GM12875 (cell line): Measurements from ENCODE around the gene B3GALNT2.
"Not testable (repeated sequence)": the region's sequence is repeated elsewhere in the genome, so short reads cannot be mapped to it uniquely, and the experiment has no call there.

Experiments used
- H3K4me3 ChIP-seq: one replicate; pipeline ENCODE4 v1.5.1; 2011; ENCODE audit warnings: low read depth, low read length, control low read depth
- CTCF ChIP-seq: IDR thresholded peaks from 2 replicates; pipeline ENCODE4 v1.5.1; 2011; ENCODE audit warnings: low read depth, mild to moderate bottlenecking, control low read depth, inconsistent platforms, low read length, moderate library complexity, borderline replicate concordance; ENCODE audit not compliant: insufficient read depth

The B3GALNT2 gene

DNA sequence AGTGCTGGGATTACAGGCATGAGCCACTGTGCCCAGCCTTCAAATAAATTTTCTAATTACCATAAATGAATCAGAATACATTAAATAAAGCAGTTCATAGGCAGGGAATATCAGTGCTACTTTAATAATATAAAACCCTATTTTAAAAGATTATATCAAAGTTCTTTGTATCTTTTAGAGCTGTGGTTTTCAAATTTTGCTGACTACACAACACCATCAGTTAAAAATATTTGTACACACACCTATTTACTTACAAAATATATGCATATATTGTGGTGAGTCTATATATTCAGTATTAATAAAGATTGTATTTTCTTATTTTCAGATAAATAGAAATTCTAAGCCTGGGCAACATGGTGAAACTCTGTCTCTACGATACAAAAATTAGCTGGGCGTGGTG lies 18.7 kb downstream of the B3GALNT2 start:
- TF ChIP-seq CTCF = no peak
- no peak overlapping the region for H3K4me3 ChIP-seq

DNA sequence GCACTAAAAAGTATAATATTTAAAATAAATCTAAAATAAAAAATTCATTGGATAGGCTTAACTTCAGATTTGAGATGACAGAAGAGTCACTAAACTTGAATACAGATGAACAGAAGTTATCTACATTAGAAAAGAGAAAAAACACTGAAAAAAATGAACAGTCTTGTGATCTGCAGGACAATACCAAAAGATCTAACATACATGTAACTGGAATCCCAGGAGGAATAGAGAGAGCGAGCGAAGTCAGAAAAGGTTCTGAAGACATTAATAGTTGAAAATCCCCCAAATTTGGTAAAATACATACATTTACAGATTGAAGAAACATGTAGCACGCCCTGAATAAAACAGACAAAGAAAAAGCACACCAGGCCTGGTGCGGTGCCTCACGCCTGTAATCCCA lies 21.2 kb downstream of the B3GALNT2 start:
- H3K4me3 ChIP-seq = no peak overlapping the region
- no peak for TF ChIP-seq CTCF

DNA sequence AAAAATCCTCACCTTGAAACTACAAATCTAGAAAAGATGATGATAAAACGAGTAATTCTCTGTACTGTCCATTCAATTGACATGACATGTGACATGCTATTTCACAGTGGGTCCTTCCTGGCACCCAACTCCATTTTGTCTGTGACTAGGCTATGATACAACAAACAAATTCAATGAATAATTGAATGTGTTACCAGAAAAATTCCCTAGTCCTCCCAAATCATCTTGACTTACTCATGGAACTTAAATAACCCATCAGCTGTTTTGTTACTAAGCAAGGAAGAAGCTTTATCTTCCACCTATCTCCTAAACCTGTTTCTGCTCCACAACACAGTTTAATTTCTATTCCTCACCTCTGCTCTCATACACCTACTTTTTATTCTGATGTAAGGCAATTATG lies 30.4 kb downstream of the B3GALNT2 start:
- H3K4me3 ChIP-seq = no peak overlapping the region
- no peak for TF ChIP-seq CTCF

GRCh38 chr1:235470741-235471439 lies 33.4 kb downstream of the B3GALNT2 start:
- no peak for TF ChIP-seq CTCF
- H3K4me3 ChIP-seq = no peak overlapping the region

DNA sequence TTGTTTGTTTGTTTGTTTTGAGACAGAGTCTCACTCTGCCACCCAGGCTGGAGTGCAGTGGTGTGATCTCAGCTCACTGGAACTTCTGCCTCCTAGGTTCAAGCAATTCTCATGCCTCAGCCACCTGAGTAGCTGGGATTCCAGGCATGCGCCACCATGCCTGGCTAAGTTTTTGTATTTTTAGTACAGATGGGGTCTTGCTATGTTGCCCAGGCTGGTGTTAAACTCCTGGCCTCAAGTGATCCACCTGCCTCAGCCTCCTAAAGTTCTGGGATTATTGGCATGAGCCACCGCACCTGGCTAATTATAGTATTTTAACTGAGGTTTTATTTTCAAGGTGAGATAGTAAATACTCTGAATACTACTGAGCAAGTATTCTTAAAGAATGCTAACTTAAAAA lies 34.4 kb downstream of the B3GALNT2 start:
- not testable (repeated sequence) for H3K4me3 ChIP-seq

DNA sequence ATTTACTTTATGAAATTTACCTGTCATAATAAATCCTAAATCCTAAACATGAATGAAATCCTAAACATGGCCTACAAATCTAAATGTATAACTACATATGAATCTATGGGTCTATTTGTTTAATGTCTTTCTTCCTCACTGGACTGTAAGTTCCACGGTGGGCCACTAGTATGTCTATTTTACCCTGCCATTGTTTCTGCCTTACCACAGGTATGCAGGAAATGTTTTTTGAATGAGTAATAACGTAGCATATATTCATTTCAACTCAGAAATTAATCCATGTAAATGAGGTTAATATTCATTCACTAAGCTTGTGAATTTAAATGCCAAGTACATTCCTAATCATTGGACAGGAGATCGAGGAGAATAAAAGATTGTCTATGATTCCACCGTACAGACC lies 35.3 kb downstream of the B3GALNT2 start:
- H3K4me3 ChIP-seq = no peak overlapping the region
- TF ChIP-seq CTCF = no peak

DNA sequence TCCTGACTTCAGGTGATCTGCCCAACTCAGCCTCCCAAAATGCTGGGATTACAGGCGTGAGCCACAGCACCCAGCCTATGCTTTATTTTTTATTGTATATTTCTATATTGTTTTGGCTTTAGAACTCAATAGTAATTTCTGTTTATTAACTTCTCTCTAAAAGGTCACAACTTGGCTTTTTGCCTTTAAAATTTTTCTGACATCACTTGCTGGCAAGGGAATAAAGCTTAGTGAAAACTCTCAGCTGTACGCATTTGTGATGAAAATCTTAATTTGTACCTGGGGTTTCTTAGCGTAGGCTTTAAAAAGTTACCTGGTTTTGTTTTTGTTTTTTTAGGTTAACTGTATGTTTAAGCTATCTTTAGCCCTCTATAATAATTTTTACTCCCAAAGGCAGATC lies 36.2 kb downstream of the B3GALNT2 start:
- TF ChIP-seq CTCF = no peak
- no peak overlapping the region for H3K4me3 ChIP-seq

DNA sequence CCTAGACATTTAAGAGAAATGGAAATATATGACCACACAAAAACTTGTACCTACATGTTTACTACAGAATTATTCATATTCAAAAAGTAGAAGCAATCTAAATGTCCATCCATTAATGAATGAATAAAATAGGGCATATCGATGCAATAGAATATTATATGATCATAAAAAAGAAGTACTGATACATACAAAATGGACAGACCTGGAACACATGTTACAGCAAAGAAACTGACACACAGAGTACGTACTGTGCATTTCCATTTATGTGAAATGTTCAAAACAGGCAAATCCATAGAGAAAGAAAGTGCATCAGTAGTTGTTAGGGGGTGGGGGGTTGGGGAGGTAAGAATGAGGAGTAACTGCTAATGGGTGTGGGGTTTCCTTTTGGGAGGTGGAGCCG lies 39.2 kb downstream of the B3GALNT2 start:
- no peak overlapping the region for H3K4me3 ChIP-seq
- no peak for TF ChIP-seq CTCF

DNA sequence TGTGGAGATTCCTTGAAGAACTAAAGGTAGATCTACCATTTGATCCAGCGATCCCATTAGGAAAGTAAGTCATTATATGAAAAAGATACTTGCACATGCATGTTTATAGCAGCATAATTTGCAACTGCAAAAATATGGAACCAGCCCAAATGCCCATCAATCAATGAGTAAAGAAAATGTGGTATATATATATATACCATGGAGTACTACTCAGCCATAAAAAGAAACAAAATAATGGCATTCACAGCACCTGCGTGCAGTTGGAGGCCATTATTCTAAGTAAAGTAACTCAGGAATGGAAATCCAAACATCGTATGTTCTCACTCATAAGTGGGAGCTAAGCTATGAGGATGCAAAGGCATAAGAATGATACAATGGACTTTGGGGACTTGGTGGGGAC lies 41.4 kb downstream of the B3GALNT2 start:
- not testable (repeated sequence) for H3K4me3 ChIP-seq
